ENCODE data around the gene F8.
"Not testable (repeated sequence)": the region's sequence is repeated elsewhere in the genome, so short reads cannot be mapped to it uniquely, and the experiment has no call there.

DNA sequence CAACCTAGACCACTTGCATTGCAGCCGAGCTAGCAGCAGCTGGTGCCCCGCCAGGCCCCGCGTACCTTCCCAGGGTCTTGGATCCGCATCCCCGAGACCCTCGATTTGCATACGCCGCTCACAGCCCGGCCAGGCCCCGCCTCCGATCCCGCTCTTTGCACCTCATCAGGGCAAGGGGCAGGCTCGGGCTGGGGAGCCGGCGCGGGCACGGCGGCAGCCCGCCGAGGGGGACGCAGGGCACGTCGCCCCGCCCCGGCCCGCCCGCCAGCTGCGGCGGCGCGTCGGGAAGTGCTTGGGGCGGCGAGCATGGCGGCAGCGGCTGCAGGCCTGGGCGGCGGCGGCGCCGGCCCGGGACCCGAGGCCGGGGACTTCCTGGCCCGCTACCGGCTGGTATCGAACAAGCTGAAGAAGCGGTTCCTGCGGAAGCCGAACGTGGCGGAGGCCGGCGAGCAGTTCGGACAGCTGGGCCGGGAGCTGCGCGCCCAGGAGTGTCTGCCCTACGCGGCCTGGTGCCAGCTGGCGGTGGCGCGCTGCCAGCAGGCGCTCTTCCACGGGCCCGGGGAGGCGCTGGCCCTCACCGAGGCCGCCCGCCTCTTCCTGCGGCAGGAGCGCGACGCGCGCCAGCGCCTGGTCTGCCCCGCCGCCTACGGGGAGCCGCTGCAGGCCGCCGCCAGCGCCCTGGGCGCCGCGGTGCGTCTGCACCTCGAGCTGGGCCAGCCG, 136.3 kb downstream of the F8 start, which contains the start of gene F8A1:
- TF ChIP-seq, protein P1, sequence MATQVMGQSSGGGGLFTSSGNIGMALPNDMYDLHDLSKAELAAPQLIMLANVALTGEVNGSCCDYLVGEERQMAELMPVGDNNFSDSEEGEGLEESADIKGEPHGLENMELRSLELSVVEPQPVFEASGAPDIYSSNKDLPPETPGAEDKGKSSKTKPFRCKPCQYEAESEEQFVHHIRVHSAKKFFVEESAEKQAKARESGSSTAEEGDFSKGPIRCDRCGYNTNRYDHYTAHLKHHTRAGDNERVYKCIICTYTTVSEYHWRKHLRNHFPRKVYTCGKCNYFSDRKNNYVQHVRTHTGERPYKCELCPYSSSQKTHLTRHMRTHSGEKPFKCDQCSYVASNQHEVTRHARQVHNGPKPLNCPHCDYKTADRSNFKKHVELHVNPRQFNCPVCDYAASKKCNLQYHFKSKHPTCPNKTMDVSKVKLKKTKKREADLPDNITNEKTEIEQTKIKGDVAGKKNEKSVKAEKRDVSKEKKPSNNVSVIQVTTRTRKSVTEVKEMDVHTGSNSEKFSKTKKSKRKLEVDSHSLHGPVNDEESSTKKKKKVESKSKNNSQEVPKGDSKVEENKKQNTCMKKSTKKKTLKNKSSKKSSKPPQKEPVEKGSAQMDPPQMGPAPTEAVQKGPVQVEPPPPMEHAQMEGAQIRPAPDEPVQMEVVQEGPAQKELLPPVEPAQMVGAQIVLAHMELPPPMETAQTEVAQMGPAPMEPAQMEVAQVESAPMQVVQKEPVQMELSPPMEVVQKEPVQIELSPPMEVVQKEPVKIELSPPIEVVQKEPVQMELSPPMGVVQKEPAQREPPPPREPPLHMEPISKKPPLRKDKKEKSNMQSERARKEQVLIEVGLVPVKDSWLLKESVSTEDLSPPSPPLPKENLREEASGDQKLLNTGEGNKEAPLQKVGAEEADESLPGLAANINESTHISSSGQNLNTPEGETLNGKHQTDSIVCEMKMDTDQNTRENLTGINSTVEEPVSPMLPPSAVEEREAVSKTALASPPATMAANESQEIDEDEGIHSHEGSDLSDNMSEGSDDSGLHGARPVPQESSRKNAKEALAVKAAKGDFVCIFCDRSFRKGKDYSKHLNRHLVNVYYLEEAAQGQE (IDR thresholded peaks at IDR 0.05; ENCODE audit: insufficient read depth in 1 of 2, low read depth in 2 of 2, low read length in 2 of 2), result not testable (repeated sequence)
- not testable (repeated sequence) for TF ChIP-seq POLR2AphosphoS5 (IDR thresholded peaks at IDR 0.05; ENCODE audit: low read depth, low read length); SIN3A (IDR thresholded peaks at IDR 0.05; ENCODE audit: borderline replicate concordance, insufficient read depth, low read length)
